Midbrain (tissue), 1 donor: Measurements from ENCODE around the gene PSMA4.
"Not testable (repeated sequence)": the region's sequence is repeated elsewhere in the genome, so short reads cannot be mapped to it uniquely, and the experiment has no call there.

Source experiments
- DNase-seq: peaks from one replicate; lab custom pipeline; 2025; lab: John Stamatoyannopoulos, UW

PSMA4 gene

DNA sequence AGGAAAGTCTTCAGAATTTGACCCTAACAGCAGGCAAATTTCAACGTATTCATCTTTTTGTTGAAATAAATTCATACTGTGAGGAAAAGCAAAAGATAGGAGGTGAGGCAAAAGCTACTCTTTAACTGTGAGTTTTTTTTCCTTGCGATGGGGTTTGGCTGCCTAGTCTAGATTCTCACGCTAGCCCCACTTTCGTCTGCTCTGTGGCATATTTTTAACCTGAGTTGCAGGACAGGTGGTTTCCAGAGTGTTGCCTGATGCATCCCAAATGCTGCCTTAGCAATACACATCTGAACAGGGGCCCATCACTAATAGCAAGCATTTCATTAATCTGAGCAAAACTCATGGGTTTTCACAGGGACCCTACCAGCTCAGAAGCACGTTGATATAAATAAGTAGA is 11.7 kb downstream of the PSMA4 start:
- DNase-seq, result no peak

DNA sequence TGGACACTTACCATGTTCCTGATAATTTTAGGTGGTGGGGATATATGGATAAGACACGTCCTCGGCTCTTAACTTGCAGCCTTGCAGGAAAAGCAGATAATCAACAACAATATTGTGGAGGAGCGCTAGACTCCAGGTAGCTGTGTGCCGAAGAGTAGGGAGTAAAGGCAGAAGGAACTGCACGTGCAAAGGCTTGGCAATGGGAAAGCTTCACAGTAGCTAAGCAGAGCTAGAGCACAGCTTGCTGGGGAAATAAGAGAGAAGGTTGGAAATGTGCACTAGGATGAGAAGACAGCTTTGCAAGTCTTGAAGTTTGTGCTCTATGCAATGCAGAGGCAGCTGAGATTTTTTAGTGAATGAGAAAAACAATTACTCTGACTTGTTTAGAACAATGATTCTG is 12.4 kb downstream of the PSMA4 start:
- DNase-seq, result no peak

DNA sequence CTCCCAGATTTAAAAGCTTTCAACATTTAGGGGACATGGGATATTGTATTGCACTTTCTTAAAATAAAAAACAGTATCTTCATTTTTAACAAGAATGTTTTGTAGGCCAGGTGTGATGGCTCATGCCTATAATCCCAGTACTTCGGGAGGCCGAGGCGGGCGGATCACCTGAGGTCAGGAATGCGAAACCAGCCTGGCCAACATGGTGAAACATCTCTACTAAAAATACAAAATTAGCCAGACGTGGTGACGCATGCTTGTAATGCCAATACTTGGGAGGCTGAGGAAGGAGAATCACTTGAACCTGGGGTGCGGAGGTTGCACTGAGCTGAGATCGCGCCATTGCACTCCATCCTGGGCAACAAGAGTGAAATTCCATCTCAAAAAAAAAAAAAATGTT is 20.0 kb downstream of the PSMA4 start:
- not testable (repeated sequence) for DNase-seq

- DNase-seq, result no peak
These were observed 21.2 kb downstream of the PSMA4 start for GRCh38 chr15:78561490-78561889.

GRCh38 chr15:78563092-78563491 is 22.8 kb downstream of the PSMA4 start:
- no peak for DNase-seq

DNA sequence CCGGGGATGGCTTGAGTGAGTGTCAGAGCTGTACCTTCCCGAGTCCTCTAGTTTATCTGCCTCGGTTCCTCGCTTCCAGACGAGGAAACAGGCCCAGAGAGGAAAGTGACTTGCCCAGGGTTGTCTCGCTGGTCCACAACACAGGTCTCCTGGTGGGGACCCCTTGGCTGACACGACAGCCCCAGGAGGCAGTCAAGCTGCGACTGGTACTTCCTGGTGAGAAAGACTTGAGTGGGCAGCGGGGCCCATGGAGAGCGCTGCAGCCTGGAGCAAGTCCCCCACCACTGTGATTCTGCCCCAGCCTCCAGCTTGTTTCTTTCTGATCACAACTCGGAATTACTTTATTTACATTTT is 24.5 kb downstream of the PSMA4 start:
- DNase-seq, result no peak

GRCh38 chr15:78565097-78565950 is 25.1 kb downstream of the PSMA4 start, which contains the start of gene CHRNA5:
CHRNA5 (plus strand) TSS chr15:78565520; CDS start chr15:78565720, 200 bp downstream.
- DNase-seq, result no peak

DNA sequence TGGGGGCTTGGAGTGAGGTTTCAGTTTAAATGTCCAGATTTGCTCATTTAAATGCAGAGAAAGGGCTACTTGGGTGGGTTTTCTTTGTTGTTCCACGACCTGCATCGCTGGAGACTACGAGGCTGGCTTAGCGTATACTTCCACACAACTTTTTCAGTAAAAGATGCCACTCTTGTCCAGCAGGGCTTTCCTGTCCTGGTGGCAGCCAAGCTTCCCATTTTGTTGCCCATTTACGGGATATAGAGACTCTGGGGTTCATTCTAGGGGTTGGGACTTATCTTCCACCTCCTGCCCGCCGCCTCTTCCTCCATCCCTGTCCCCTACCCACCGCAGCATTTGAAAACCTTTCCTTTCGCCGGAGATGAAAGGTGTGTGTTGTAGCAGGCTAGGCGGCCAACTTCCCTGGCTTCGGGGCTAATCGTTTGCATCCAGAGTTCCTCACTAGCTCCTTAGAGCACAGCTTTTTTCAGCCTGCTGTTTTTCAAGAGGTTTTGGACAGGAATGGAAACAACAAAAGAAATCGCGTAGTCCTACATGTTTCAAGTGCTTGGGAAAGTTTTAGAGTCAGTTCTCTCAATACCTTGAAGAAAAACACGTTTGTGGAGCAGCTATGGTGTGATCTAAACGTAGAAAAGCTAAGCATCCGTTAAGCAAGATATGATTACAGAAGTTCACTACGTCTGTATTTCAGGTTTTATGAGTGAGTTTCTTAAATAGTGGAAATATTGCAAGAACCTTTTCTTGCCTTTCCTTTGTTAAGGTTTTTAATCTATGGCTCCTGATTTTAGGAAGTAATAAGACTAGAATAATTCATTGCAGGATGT is 25.9 kb downstream of the PSMA4 start:
- DNase-seq, result no peak

- DNase-seq, result no peak
These were observed 27.3 kb downstream of the PSMA4 start for GRCh38 chr15:78567531-78567930.

DNA sequence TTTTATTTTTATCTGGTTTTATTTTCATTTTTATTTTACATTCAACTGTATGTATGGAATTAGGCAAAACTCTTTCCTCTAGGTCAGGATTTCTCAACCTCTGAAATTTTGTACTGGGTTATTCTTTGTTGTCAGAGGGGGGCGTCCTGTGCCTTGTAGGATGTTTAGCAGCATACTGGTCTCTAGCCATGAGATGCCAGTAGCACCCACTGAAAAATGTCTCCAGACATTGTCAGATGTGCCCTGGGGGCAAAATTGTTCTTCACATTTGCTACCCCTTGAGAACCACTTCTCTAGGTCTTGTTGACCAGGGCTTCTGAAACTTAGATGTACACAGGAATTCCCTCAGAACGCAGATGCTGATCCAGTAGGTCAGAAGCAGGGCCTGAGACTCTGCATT is 30.5 kb downstream of the PSMA4 start:
- DNase-seq, result no peak

- no peak for DNase-seq
These were observed 31.1 kb downstream of the PSMA4 start for GRCh38 chr15:78571382-78571781.

DNA sequence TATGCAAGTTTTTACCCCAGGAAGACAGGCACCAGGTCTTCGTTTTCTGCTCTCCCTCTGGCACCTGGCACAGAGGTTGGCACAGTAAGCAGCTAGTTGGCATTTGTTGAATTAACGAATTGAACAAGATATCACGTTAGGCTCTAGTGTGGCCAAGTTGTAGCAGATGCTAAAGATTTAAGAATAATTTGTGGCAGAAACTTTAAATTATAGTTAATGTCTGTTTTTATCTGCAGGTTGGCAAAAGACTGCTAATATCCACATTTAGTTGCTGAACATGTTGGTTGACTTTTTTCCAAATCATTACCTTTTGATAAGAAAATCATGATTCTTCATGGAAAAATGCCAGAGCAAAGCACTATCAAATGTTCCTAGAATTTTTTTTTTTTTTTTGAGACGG is 33.2 kb downstream of the PSMA4 start:
- no peak for DNase-seq

DNA sequence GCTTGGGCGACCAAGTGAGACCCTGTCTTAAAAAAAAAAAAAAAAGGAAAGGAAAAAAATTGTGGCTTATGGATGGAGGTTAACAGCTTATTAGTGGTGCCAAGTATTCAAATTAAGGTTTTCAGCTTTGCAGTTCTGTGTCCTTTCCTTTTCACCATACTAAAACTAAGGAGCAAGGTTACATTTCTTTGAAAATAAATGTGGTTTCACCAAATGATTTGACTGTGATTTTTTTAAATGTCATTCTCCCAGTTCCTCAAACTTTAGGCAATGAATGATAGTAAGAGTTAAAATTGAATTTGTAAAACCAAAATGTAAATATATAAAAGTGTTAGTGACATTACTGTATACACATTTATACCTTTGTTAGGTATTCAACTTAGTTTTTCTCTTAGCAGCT is 34.7 kb downstream of the PSMA4 start:
- DNase-seq, result no peak

- no peak for DNase-seq
These were observed 57.3 kb downstream of the PSMA4 start for GRCh38 chr15:78597583-78597982.

GRCh38 chr15:78598348-78598747 is 58.1 kb downstream of the PSMA4 start:
- no peak for DNase-seq

DNA sequence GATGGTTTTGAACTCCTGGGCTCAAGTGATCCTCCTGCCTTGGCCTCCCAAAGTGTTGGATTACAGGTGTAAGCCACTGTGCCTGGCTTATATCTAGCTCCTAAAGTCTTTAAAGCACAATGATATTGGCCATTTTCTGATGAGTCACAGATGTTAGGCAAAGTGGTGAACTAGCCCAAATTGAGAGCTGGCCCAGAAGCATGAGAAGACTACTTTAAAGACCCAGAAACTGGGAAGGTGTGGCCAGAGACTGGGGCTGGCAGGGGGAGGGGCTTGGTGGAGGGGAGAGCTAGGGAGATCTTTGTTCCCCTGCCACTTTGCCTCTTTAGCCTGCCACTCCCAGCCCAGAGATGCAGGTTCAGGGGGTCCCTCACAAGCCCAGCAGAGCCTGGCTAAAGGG is 58.9 kb downstream of the PSMA4 start:
- DNase-seq, result no peak
